Spleen (tissue), 7 donors: ENCODE data around the gene GLOD5.

Source experiments
- POLR2A ChIP-seq, 3 donors: fragments of 450-650 bp; IDR thresholded peaks; one replicate each; pipeline ENCODE4 v1.5.1; 2017; ENCODE audit warnings: antibody characterized with exemption in 3 of 3, mild to moderate bottlenecking in 1 of 3
- POLR2AphosphoS5 ChIP-seq, 3 donors: sonication (generic); formaldehyde crosslinking; IDR thresholded peaks; one replicate each; pipeline ENCODE4 v1.5.1; 2017; ENCODE audit warnings: antibody characterized with exemption in 3 of 3
- TF ChIP-seq, protein P1 (sequence below), 11 experiments: fragments of 200-600 bp in 7 of 11; fragments of 450-650 bp in 4 of 11; sonication (generic) in 4 of 11; IDR thresholded peaks in 8 of 11; conservative IDR thresholded peaks in 3 of 11; 1 replicate in 7 of 11; 2 replicates in 4 of 11; pipeline versions ENCODE4 v1.4.0 to v1.8.0; 2016 to 2021; ENCODE audit warnings: antibody characterized with exemption in 11 of 11, inconsistent platforms in 4 of 11, mild to moderate bottlenecking in 1 of 11
- donor health status: DM: no; HTN: no; CAD: no; lungs with moderate emphysema.
- donor health status: DM: no; HTN: no; CAD: no.
- donor health status: DM: no; HTN: no; CAD: no.

DNA sequence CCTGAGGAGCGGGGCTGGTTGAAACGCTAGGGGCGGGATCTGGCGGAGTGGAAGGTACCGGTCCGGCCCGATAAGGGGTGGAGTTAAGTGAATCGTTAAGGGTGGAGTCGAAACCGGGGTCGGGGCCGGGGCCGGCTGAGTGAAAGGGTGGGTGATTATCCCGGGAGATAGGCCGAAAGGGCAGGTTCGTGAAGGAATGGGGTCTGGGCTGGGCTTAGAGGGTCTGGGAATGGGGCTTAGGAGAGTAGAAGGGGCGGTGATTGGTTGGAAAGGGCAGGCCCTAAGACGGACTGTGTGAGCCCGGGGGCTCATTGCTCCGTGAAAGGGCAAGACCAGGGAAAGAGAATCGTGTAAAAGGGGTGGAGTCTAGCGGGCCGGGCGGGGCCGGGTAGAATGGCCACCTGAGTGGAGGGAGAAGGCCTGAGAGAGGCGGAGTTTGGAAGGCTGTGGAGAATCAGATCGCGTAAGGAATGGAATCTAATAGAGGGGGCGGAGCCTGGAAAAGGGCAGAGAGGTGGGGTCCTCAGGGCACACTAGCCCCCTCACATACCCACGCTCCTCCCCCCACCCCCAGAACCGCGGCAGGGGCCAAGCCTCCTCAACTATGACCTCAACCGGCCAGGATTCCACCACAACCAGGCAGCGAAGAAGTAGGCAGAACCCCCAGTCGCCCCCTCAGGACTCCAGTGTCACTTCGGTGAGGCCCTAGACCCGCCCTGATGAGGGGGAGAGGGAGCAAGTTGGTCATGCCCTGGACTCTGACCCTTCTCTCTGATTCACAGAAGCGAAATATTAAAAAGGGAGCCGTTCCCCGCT, 40.8 kb downstream of the GLOD5 start:
- TF ChIP-seq, protein P1, sequence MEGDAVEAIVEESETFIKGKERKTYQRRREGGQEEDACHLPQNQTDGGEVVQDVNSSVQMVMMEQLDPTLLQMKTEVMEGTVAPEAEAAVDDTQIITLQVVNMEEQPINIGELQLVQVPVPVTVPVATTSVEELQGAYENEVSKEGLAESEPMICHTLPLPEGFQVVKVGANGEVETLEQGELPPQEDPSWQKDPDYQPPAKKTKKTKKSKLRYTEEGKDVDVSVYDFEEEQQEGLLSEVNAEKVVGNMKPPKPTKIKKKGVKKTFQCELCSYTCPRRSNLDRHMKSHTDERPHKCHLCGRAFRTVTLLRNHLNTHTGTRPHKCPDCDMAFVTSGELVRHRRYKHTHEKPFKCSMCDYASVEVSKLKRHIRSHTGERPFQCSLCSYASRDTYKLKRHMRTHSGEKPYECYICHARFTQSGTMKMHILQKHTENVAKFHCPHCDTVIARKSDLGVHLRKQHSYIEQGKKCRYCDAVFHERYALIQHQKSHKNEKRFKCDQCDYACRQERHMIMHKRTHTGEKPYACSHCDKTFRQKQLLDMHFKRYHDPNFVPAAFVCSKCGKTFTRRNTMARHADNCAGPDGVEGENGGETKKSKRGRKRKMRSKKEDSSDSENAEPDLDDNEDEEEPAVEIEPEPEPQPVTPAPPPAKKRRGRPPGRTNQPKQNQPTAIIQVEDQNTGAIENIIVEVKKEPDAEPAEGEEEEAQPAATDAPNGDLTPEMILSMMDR (IDR thresholded peaks at IDR 0.05 in 8 of 11, conservative IDR thresholded peaks at IDR 0.05 in 3 of 11): peak in 1 of 11 experiments; percentile 15
- peak in 1 of 3 donors; percentile 62 for TF ChIP-seq POLR2A (IDR thresholded peaks at IDR 0.05)
- TF ChIP-seq POLR2AphosphoS5 (IDR thresholded peaks at IDR 0.05): peak in 2 of 3 donors; percentile 18 to 60
